ENCODE data around the gene SLC2A4RG.

The SLC2A4RG gene

DNA sequence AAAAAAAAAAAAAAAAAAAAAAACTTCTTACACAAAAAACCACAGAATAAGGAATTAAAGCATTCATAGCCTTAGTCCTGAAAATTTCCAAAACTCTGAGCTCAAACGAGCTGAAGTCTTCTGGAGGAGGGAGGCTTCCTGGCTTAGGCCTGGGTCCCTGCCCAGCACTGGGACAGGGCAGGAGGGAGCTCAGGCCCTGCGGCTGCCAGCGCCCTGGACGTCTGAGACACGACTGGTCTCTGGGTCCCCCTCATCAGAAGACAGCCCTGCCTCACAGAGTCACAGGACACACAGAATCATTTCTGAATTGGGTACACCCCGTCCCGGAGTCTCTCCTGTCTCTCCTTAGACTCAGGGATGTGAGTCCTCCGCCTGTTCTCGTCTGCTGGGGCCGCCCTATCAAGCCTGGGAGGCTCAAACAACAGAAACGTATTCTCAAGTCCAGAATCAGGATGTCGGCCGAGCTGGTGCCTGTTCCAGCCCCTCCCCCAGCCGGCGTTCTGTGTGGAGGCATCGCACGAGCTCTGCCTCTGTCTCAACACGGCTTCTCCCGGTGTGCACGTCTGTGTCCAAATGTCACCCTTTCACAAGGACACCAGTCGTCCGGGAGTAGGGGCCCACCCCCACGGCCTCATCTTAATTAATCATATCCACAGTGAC is 52.1 kb downstream of the SLC2A4RG start:
- H3K4me3 ChIP-seq (ENCODE audit: low read depth, low read length), result no peak overlapping the region
- CTCF ChIA-PET, result interaction anchor here (0.8 to 1.7 kb wide), 5 partner anchors 9 to 72 kb away, joined by 3 to 7 read pairs (median 4); no protein-coding TSS in a partner anchor

DNA sequence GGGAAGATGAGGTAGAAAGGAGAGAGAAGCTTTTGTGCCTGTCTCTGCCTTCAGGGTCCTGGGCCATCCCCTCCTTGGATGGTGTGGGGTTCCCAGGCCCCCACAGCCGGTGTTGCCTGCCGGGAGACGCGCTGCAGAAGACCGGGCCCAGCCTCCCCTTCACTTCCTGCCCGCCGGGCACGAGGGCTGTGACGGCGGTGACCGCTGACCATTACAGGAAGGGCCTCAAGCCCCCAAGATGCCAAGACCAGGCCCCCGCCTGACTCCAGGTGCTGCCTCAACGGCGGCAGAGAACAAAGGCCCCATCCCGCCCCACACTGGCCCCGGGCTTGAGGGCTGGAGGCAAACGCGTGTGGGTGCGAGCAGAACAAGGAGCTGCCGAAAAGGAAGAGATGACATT is 53.3 kb downstream of the SLC2A4RG start:
- TF ChIP-seq, protein P1, sequence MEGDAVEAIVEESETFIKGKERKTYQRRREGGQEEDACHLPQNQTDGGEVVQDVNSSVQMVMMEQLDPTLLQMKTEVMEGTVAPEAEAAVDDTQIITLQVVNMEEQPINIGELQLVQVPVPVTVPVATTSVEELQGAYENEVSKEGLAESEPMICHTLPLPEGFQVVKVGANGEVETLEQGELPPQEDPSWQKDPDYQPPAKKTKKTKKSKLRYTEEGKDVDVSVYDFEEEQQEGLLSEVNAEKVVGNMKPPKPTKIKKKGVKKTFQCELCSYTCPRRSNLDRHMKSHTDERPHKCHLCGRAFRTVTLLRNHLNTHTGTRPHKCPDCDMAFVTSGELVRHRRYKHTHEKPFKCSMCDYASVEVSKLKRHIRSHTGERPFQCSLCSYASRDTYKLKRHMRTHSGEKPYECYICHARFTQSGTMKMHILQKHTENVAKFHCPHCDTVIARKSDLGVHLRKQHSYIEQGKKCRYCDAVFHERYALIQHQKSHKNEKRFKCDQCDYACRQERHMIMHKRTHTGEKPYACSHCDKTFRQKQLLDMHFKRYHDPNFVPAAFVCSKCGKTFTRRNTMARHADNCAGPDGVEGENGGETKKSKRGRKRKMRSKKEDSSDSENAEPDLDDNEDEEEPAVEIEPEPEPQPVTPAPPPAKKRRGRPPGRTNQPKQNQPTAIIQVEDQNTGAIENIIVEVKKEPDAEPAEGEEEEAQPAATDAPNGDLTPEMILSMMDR (IDR thresholded peaks at IDR 0.05; ENCODE audit: insufficient read depth, low read length, missing control alignments), result no peak
- ChIA-PET CTCF (interaction anchor here (1.2 to 2.9 kb wide), 2 partner anchors 8 to 71 kb away, joined by 4 to 24 read pairs; no protein-coding TSS in a partner anchor), POLR2A (no interaction called here)
- no peak overlapping the region for H3K4me3 ChIP-seq (ENCODE audit: low read depth, low read length)
- DNase-seq (ENCODE audit: low read depth, low spot score), result no peak

More for the DNA sequence above, 52.1 kb downstream of the SLC2A4RG start:
- DNase-seq (ENCODE audit: low read depth, low spot score), result no peak
- TF ChIP-seq, protein P1 (IDR thresholded peaks at IDR 0.05; ENCODE audit: insufficient read depth, low read length, missing control alignments), result no peak
- POLR2A ChIA-PET, result no interaction called here
